Osteoblast (primary cell): ENCODE data around the gene RANBP17. TPM values are rescaled to one million over a fixed set of nuclear protein-coding genes. Genes with fewer than 3 reads are reported as not detected.

Experiments used
- DNase-seq: peaks from one replicate; pipeline ENCODE4 v3.0.0; 2011; ENCODE audit warnings: low spot score, mixed read lengths; ENCODE audit not compliant: insufficient read length; ENCODE audit errors: missing footprints
- H2AFZ ChIP-seq: 2 replicates; pipeline ENCODE4 v1.6.0; 2011; ENCODE audit warnings: mild to moderate bottlenecking, low read length
- H3K27ac ChIP-seq: 2 replicates; pipeline ENCODE4 v1.5.1; 2011; ENCODE audit warnings: mild to moderate bottlenecking, low read depth, low read length, moderate library complexity
- H3K27me3 ChIP-seq: 2 replicates; pipeline ENCODE4 v1.6.0; 2012; ENCODE audit warnings: mild to moderate bottlenecking, control low read depth, inconsistent platforms, low read length, moderate library complexity; ENCODE audit not compliant: insufficient read depth
- H3K36me3 ChIP-seq: 2 replicates; pipeline ENCODE4 v1.5.1; 2011; ENCODE audit warnings: mild to moderate bottlenecking, low read length, control low read depth, moderate library complexity; ENCODE audit not compliant: insufficient read depth
- H3K4me1 ChIP-seq: 2 replicates; pipeline ENCODE4 v1.5.1; 2011; ENCODE audit warnings: mild to moderate bottlenecking, low read length, control low read depth, moderate library complexity; ENCODE audit not compliant: insufficient read depth
- H3K4me2 ChIP-seq: 2 replicates; pipeline ENCODE4 v1.6.0; 2011; ENCODE audit warnings: mild to moderate bottlenecking, low read length; ENCODE audit not compliant: insufficient read depth
- H3K4me3 ChIP-seq: fragments of 200-600 bp; sonication (generic); 3 replicates; pipeline ENCODE4 v1.5.1; 2012; ENCODE audit warnings: mild to moderate bottlenecking, low read length, inconsistent platforms; ENCODE audit not compliant: insufficient read depth
- H3K79me2 ChIP-seq: 2 replicates; pipeline ENCODE4 v1.6.0; 2012; ENCODE audit warnings: mild to moderate bottlenecking, low read length, control low read depth, inconsistent platforms; ENCODE audit not compliant: insufficient read depth
- H3K9me3 ChIP-seq: 2 replicates; pipeline ENCODE4 v1.5.1; 2011; ENCODE audit warnings: low read depth, low read length, control low read depth
- H4K20me1 ChIP-seq: 2 replicates; pipeline ENCODE4 v1.6.0; 2012; ENCODE audit warnings: mild to moderate bottlenecking, low read length, control low read depth; ENCODE audit not compliant: insufficient read depth
- small RNA-seq: library from RNA; depleted of rRNA; stranded (forward); fragments of <200 nt; gene quantifications from one replicate; pipeline ENCODE3, GENCODE V24; 2012
- total RNA-seq: library from RNA; depleted of rRNA; stranded (reverse); fragments of >200 nt; gene quantifications from 2 replicates; pipeline ENCODE4 v1.2.3, GENCODE V29; 2012
- TF ChIP-seq, protein P1 (sequence below): IDR thresholded peaks from 2 replicates; pipeline ENCODE4 v1.5.1; 2011; ENCODE audit warnings: mild to moderate bottlenecking, low read depth, low read length, moderate library complexity; ENCODE audit errors: extremely low read depth

RANBP17 gene
- total RNA-seq, 1 donor: 4.0 TPM

DNA sequence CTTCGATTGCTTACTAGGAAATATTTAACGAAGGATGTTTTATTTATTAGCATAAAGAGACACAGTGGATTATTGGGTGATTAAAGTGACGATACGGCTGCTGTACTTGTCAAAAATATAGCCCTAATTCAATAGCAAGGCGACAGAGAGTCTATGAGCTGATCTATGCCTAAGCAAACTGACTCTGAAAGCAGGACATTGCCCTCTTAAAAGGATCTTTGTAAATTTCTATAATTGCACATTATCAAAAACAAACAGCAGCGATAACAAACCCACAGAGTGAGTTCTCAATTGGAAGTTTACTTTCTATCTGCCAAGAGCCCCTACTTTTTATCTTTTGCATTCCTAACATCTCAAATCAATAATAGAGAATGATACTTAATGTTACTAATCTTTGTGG lies 478.7 kb downstream of the RANBP17 start:
- no peaks in the 10 kb centered on the region for H3K79me2 ChIP-seq
- no peak overlapping the region for H3K4me2 ChIP-seq
- no peaks in the 10 kb centered on the region for H4K20me1 ChIP-seq
- no peak overlapping the region for H2AFZ ChIP-seq
- TF ChIP-seq, protein P1, sequence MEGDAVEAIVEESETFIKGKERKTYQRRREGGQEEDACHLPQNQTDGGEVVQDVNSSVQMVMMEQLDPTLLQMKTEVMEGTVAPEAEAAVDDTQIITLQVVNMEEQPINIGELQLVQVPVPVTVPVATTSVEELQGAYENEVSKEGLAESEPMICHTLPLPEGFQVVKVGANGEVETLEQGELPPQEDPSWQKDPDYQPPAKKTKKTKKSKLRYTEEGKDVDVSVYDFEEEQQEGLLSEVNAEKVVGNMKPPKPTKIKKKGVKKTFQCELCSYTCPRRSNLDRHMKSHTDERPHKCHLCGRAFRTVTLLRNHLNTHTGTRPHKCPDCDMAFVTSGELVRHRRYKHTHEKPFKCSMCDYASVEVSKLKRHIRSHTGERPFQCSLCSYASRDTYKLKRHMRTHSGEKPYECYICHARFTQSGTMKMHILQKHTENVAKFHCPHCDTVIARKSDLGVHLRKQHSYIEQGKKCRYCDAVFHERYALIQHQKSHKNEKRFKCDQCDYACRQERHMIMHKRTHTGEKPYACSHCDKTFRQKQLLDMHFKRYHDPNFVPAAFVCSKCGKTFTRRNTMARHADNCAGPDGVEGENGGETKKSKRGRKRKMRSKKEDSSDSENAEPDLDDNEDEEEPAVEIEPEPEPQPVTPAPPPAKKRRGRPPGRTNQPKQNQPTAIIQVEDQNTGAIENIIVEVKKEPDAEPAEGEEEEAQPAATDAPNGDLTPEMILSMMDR: no peak
- peaks cover 5% of the 10 kb centered on the region for H3K27me3 ChIP-seq
- H3K4me3 ChIP-seq: no peak overlapping the region
- no peak for DNase-seq
- no peaks in the 10 kb centered on the region for H3K4me1 ChIP-seq
- no peaks in the 10 kb centered on the region for H3K9me3 ChIP-seq
- H3K36me3 ChIP-seq: no peaks in the 10 kb centered on the region
- no peak overlapping the region for H3K27ac ChIP-seq

DNA sequence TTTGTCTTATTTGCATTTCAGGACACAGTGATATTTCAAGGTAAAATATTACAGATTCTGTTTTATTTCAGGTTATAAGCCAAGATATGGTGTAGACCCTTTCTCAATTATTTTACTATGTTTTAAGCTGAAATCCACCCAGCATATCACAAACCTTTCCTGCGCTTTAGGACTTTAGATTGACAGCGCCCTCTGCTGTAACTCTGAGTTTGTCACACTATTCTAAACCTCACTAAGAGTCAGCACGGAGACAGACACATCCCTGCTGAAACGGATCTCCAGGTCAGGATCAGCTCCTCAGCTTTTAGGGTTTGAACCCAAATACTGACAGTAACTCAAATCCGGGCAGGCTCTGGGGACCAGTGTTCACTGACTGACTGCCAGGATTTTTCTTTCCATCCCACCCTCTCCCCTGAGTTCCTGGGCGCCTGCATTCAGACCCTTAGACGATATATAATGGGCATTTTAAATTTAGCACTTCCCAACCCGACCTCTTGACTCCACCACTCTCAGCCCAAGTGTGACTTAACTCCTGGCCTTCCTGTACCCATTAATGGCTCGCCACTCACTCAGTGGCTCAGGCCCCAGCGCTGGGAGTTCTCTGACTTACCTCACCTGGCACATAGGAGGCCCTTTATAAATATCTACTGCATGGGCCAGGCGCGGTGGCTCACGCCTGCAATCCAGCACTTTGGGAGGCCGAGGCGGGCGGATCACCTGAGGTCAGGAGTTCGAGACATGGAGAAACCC lies 480.7 kb downstream of the RANBP17 start:
- Histone ChIP-seq H3K9me3 (no peaks in the 10 kb centered on the region), H2AFZ (no peak overlapping the region), H3K4me1 (no peaks in the 10 kb centered on the region), H3K27ac (no peak overlapping the region), H3K36me3 (no peaks in the 10 kb centered on the region), H4K20me1 (no peaks in the 10 kb centered on the region), H3K27me3 (no peaks in the 10 kb centered on the region), H3K4me3 (no peak overlapping the region), H3K4me2 (no peak overlapping the region), H3K79me2 (no peaks in the 10 kb centered on the region)
- TF ChIP-seq, protein P1: peak; percentile 71
- peak; percentile 87 for DNase-seq

DNA sequence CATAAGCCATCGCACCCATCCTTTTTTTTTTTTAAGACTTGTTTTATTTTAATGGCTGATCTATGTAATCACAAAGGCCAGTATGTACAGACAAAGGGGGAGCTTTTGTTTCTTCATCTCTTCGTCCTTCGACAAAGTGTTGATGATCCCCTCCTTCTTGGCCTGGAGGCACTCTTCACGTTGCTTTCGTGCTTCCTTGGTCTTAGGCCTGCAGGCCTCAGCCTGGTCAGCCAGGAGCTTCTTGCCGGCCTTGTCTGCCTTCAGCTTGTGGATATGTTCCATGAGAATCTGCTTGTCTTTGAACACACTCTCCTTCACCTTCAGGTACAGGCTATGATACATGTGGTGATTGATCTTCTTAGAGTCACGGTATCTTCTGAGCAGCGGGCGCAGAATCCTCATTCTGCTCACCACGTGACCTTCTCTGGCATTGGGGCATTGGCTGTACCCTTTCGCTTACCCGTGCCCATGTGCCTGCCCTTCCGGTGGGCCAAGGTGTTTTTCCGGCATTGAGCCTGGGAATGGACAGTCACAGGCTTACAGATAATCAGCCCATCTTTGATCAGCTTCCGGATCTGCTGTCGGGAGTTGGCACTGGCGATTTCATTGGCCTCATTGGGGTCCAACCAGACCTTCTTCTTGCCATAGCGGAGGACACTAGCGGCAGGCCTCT lies 483.3 kb downstream of the RANBP17 start:
- Histone ChIP-seq H3K4me3 (no peak overlapping the region), H4K20me1 (no peaks in the 10 kb centered on the region), H3K4me2 (no peak overlapping the region), H3K4me1 (no peaks in the 10 kb centered on the region), H3K36me3 (no peaks in the 10 kb centered on the region), H3K9me3 (no peaks in the 10 kb centered on the region), H3K79me2 (no peaks in the 10 kb centered on the region), H3K27me3 (no peaks in the 10 kb centered on the region), H3K27ac (no peak overlapping the region), H2AFZ (no peak overlapping the region)
- TF ChIP-seq, protein P1: no peak
- DNase-seq: no peak

Small RNA genes within 50 kb of the gene (small RNA-seq; reads per million reads assigned to genes)
- not detected for gene AC091980.1

Other genes with a start within 250 kb of the RANBP17 start
- gene GABRP, start 78.3 kb upstream of the RANBP17 start, total RNA-seq: under 0.01 TPM in 2 replicates